ENCODE data around the gene TMIGD3. TPM values are rescaled to one million over a fixed set of nuclear protein-coding genes. Genes with fewer than 3 reads are reported as not detected.

TMIGD3 gene
- total RNA-seq, 1 donor from 2014 or later: not detected

- H3K36me3 ChIP-seq (ENCODE audit: control insufficient read depth, insufficient read depth, low read length): no peaks in the 10 kb centered on the region
- no peaks in the 10 kb centered on the region for H3K27me3 ChIP-seq (ENCODE audit: control insufficient read depth, insufficient read depth, low read length)
- H3K4me3 ChIP-seq (ENCODE audit: low read depth, low read length): no peak overlapping the region
- DNase-seq (ENCODE audit: low read depth): no peak
- TF ChIP-seq, protein P1, sequence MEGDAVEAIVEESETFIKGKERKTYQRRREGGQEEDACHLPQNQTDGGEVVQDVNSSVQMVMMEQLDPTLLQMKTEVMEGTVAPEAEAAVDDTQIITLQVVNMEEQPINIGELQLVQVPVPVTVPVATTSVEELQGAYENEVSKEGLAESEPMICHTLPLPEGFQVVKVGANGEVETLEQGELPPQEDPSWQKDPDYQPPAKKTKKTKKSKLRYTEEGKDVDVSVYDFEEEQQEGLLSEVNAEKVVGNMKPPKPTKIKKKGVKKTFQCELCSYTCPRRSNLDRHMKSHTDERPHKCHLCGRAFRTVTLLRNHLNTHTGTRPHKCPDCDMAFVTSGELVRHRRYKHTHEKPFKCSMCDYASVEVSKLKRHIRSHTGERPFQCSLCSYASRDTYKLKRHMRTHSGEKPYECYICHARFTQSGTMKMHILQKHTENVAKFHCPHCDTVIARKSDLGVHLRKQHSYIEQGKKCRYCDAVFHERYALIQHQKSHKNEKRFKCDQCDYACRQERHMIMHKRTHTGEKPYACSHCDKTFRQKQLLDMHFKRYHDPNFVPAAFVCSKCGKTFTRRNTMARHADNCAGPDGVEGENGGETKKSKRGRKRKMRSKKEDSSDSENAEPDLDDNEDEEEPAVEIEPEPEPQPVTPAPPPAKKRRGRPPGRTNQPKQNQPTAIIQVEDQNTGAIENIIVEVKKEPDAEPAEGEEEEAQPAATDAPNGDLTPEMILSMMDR (IDR thresholded peaks at IDR 0.05; ENCODE audit: insufficient read depth, low read length, poor library complexity, severe bottlenecking): no peak
Observed at GRCh38 chr1:111505641-111506119, 2.2 kb upstream of the TMIGD3 start.

DNA sequence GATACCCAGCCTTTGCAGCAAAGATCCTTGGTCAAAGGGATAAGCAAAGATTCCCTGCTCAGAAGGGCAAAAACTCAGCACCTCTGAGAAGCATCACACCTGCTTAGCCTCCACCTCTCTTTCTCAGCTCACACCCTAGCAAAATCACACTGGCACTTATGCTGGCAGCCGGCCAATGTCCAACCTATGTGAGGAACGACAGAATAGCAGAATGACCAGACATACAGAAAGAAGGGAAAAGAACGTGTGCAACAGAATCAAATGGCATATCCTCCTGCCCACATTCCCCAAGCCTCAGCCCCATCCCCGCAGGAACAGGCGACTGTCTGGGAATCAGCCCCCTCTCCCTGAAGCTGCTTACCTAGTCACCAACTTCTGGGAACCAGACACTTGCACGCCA lies 664 bp upstream of the TMIGD3 start:
- Histone ChIP-seq H3K27me3 (ENCODE audit: control insufficient read depth, insufficient read depth, low read length) (peaks cover 2% of the 10 kb centered on the region), H3K4me3 (ENCODE audit: low read depth, low read length) (no peak overlapping the region), H3K36me3 (ENCODE audit: control insufficient read depth, insufficient read depth, low read length) (no peaks in the 10 kb centered on the region)
- TF ChIP-seq, protein P1 (IDR thresholded peaks at IDR 0.05; ENCODE audit: insufficient read depth, low read length, poor library complexity, severe bottlenecking): no peak
- DNase-seq (ENCODE audit: low read depth): no peak

- Histone ChIP-seq H3K4me3 (ENCODE audit: low read depth, low read length) (no peak overlapping the region), H3K36me3 (ENCODE audit: control insufficient read depth, insufficient read depth, low read length) (no peaks in the 10 kb centered on the region), H3K27me3 (ENCODE audit: control insufficient read depth, insufficient read depth, low read length) (peaks cover 2% of the 10 kb centered on the region)
- TF ChIP-seq, protein P1 (IDR thresholded peaks at IDR 0.05; ENCODE audit: insufficient read depth, low read length, poor library complexity, severe bottlenecking): no peak
- DNase-seq (ENCODE audit: low read depth): no peak
Observed at GRCh38 chr1:111501645-111502044, 1.8 kb downstream of the TMIGD3 start.

- Histone ChIP-seq H3K36me3 (ENCODE audit: control insufficient read depth, insufficient read depth, low read length) (no peaks in the 10 kb centered on the region), H3K27me3 (ENCODE audit: control insufficient read depth, insufficient read depth, low read length) (peaks cover 2% of the 10 kb centered on the region), H3K4me3 (ENCODE audit: low read depth, low read length) (no peak overlapping the region)
- TF ChIP-seq, protein P1 (IDR thresholded peaks at IDR 0.05; ENCODE audit: insufficient read depth, low read length, poor library complexity, severe bottlenecking): no peak
- DNase-seq (ENCODE audit: low read depth): no peak
Observed at GRCh38 chr1:111499026-111499785, 4.2 kb downstream of the TMIGD3 start.

GRCh38 chr1:111497592-111497991 lies 5.8 kb downstream of the TMIGD3 start:
- no peaks in the 10 kb centered on the region for H3K36me3 ChIP-seq (ENCODE audit: control insufficient read depth, insufficient read depth, low read length)
- TF ChIP-seq, protein P1 (IDR thresholded peaks at IDR 0.05; ENCODE audit: insufficient read depth, low read length, poor library complexity, severe bottlenecking): no peak
- DNase-seq (ENCODE audit: low read depth): no peak
- no peak overlapping the region for H3K4me3 ChIP-seq (ENCODE audit: low read depth, low read length)
- peaks cover 2% of the 10 kb centered on the region for H3K27me3 ChIP-seq (ENCODE audit: control insufficient read depth, insufficient read depth, low read length)

- TF ChIP-seq, protein P1 (IDR thresholded peaks at IDR 0.05; ENCODE audit: insufficient read depth, low read length, poor library complexity, severe bottlenecking): no peak
- Histone ChIP-seq H3K27me3 (ENCODE audit: control insufficient read depth, insufficient read depth, low read length) (peaks cover 2% of the 10 kb centered on the region), H3K4me3 (ENCODE audit: low read depth, low read length) (no peak overlapping the region), H3K36me3 (ENCODE audit: control insufficient read depth, insufficient read depth, low read length) (no peaks in the 10 kb centered on the region)
- DNase-seq (ENCODE audit: low read depth): no peak
Observed at GRCh38 chr1:111496398-111496797, 7.0 kb downstream of the TMIGD3 start.
